GM12874 (cell line): ENCODE measurements around the gene TEX14.

Source experiments
- CTCF ChIP-seq: IDR thresholded peaks from 2 replicates; pipeline ENCODE4 v1.5.1; 2011; ENCODE audit warnings: low read depth, mild to moderate bottlenecking, control low read depth, low read length, moderate library complexity; ENCODE audit not compliant: insufficient read depth

The TEX14 gene

GRCh38 chr17:58722274-58722673 is 30.4 kb upstream of the TEX14 start:
- no peak for TF ChIP-seq CTCF

GRCh38 chr17:58710948-58711552 is 19.2 kb upstream of the TEX14 start:
- TF ChIP-seq CTCF: peak; percentile 52; the same call in 1 of the 2 replicates

- no peak for TF ChIP-seq CTCF
Observed at GRCh38 chr17:58706351-58707140, 14.7 kb upstream of the TEX14 start.

- TF ChIP-seq CTCF: no peak
Observed at GRCh38 chr17:58703916-58704286, 12.1 kb upstream of the TEX14 start.

- no peak for TF ChIP-seq CTCF
Observed at GRCh38 chr17:58703137-58703915, 11.5 kb upstream of the TEX14 start.

GRCh38 chr17:58702708-58703107 is 10.9 kb upstream of the TEX14 start:
- no peak for TF ChIP-seq CTCF

GRCh38 chr17:58702045-58702476 is 10.2 kb upstream of the TEX14 start:
- TF ChIP-seq CTCF: no peak
